ENCODE results near the gene EDEM3.

DNA sequence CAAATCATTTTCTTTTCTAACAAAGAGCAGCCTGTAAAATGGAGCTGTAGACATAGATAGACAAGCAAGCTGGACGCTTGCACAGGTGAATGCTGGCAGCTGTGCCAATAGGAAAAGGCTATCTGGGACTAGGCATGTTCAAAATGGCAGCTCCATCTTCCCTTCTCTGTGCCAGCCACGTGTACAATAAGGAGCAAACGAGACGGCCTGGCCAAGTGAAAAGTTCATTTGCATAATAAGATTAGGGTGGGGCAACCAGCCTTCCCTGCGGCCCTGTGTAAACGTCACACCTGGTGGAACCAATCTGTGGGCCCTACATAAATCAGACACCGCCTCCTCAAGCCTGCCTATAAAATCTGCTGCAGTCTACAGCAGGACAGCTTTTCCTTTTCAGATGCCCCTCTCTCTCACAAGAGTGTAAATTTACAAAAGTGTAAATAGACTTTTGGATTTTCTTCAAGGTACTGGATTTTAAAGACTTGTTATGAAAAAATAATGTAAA is 16.6 kb upstream of the EDEM3 start:
- no peak for TF ChIP-seq RAD21 (conservative IDR thresholded peaks at IDR 0.05)
- TF ChIP-seq, protein P1, sequence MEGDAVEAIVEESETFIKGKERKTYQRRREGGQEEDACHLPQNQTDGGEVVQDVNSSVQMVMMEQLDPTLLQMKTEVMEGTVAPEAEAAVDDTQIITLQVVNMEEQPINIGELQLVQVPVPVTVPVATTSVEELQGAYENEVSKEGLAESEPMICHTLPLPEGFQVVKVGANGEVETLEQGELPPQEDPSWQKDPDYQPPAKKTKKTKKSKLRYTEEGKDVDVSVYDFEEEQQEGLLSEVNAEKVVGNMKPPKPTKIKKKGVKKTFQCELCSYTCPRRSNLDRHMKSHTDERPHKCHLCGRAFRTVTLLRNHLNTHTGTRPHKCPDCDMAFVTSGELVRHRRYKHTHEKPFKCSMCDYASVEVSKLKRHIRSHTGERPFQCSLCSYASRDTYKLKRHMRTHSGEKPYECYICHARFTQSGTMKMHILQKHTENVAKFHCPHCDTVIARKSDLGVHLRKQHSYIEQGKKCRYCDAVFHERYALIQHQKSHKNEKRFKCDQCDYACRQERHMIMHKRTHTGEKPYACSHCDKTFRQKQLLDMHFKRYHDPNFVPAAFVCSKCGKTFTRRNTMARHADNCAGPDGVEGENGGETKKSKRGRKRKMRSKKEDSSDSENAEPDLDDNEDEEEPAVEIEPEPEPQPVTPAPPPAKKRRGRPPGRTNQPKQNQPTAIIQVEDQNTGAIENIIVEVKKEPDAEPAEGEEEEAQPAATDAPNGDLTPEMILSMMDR (IDR thresholded peaks at IDR 0.05; ENCODE audit: poor library complexity, severe bottlenecking) = no peak
- no peak for TF ChIP-seq MXI1 (conservative IDR thresholded peaks at IDR 0.05; ENCODE audit: poor library complexity, severe bottlenecking)
- TF ChIP-seq EZH2 (IDR thresholded peaks at IDR 0.05; ENCODE audit: borderline replicate concordance, insufficient read depth, low read length, poor library complexity, severe bottlenecking) = no peak
- TF ChIP-seq EP300 (conservative IDR thresholded peaks at IDR 0.05; ENCODE audit: poor library complexity, severe bottlenecking) = no peak
- TF ChIP-seq TAF1 (IDR thresholded peaks at IDR 0.05; ENCODE audit: low read depth) = no peak
- no peak for TF ChIP-seq POLR2AphosphoS5 (IDR thresholded peaks at IDR 0.05)
